BJ (cell line): ENCODE data around the gene RPL10A. TPM values are rescaled to one million over a fixed set of nuclear protein-coding genes. Genes with fewer than 3 reads are reported as not detected.

Experiments
- CTCF ChIA-PET: fragments of 350-600 bp; formaldehyde crosslinking; extraction: SDS; loops from one replicate; lab custom pipeline; 2021; ENCODE audit warnings: antibody characterized with exemption, inconsistent platforms; lab: Yijun Ruan, JAX
- POLR2A ChIA-PET: fragments of 300-600 bp; sonication (Branson Sonifier 250); formaldehyde crosslinking; extraction: SDS; loops from one replicate; lab custom pipeline; 2021; ENCODE audit warnings: antibody characterized with exemption; lab: Charles Lee
- DNase-seq: peaks from one replicate; pipeline ENCODE4 v3.0.0-alpha.2; 2011; ENCODE audit warnings: low read depth
- H3K27me3 ChIP-seq: 2 replicates; pipeline ENCODE4 v1.6.0; 2011; ENCODE audit warnings: low read length; ENCODE audit not compliant: control insufficient read depth, insufficient read depth
- H3K36me3 ChIP-seq: 2 replicates; pipeline ENCODE4 v1.5.1; 2011; ENCODE audit warnings: low read length; ENCODE audit not compliant: control insufficient read depth, insufficient read depth
- H3K4me3 ChIP-seq: 2 replicates; pipeline ENCODE4 v1.5.1; 2011; ENCODE audit warnings: low read depth, mild to moderate bottlenecking, control low read depth, low read length
- CTCF ChIP-seq: IDR thresholded peaks from 2 replicates; pipeline ENCODE4 v1.5.1; 2011; ENCODE audit warnings: low read depth, mild to moderate bottlenecking, control low read depth, inconsistent platforms, low read length, moderate library complexity; ENCODE audit not compliant: insufficient read depth
- polyA plus RNA-seq: library from polyadenylated mRNA; depleted of rRNA; stranded (reverse); fragments of >200 nt; gene quantifications from 2 replicates; pipeline ENCODE4 v1.2.3, GENCODE V29; 2011

The RPL10A gene
- polyA plus RNA-seq, 1 experiment = 2,524 TPM

- no peak for TF ChIP-seq CTCF
- CTCF ChIA-PET = interaction anchor here (0.7 to 1.5 kb wide), 3 partner anchors 9 to 16 kb away, joined by 3 to 4 read pairs (median 3); partner anchors contain the start of gene TEAD3
- no peak for DNase-seq
- Histone ChIP-seq H3K4me3 (no peak overlapping the region), H3K36me3 (no peaks in the 10 kb centered on the region), H3K27me3 (peaks cover 24% of the 10 kb centered on the region)
- POLR2A ChIA-PET = no interaction called here
Measured at GRCh38 chr6:35505999-35506412, 37.8 kb downstream of the RPL10A start.

GRCh38 chr6:35506536-35506935, 38.3 kb downstream of the RPL10A start:
- TF ChIP-seq CTCF = no peak
- ChIA-PET POLR2A (no interaction called here), CTCF (interaction anchor here (0.7 to 0.9 kb wide), 2 partner anchors 9 to 14 kb away, joined by 3 read pairs; partner anchors contain the start of gene TEAD3)
- H3K27me3 ChIP-seq = peaks cover 29% of the 10 kb centered on the region
- no peak for DNase-seq
- H3K4me3 ChIP-seq = no peak overlapping the region
- no peaks in the 10 kb centered on the region for H3K36me3 ChIP-seq

- Histone ChIP-seq H3K36me3 (no peaks in the 10 kb centered on the region), H3K4me3 (no peak overlapping the region), H3K27me3 (peaks cover 31% of the 10 kb centered on the region)
- ChIA-PET POLR2A (no interaction called here), CTCF (interaction anchor here (0.6 kb wide), 1 partner anchor 9 kb away, joined by 3 read pairs; no protein-coding TSS in a partner anchor)
- TF ChIP-seq CTCF = no peak
- no peak for DNase-seq
Measured at GRCh38 chr6:35507221-35507620, 39.0 kb downstream of the RPL10A start.

GRCh38 chr6:35508027-35508426, 39.8 kb downstream of the RPL10A start:
- POLR2A ChIA-PET = no interaction called here
- CTCF ChIA-PET = interaction anchor here (0.7 kb wide), 1 partner anchor 15 kb away, joined by 3 read pairs; no protein-coding TSS in a partner anchor
- TF ChIP-seq CTCF = no peak
- DNase-seq = no peak
- H3K27me3 ChIP-seq = peaks cover 31% of the 10 kb centered on the region
- no peak overlapping the region for H3K4me3 ChIP-seq
- no peaks in the 10 kb centered on the region for H3K36me3 ChIP-seq

GRCh38 chr6:35508542-35508941, 40.3 kb downstream of the RPL10A start:
- Histone ChIP-seq H3K4me3 (no peak overlapping the region), H3K27me3 (peaks cover 31% of the 10 kb centered on the region), H3K36me3 (no peaks in the 10 kb centered on the region)
- ChIA-PET POLR2A (no interaction called here), CTCF (no interaction called here)
- no peak for DNase-seq
- TF ChIP-seq CTCF = no peak
